Measurements from ENCODE around the gene PDE4D. TPM values are rescaled to one million over a fixed set of nuclear protein-coding genes. Genes with fewer than 3 reads are reported as not detected.

The PDE4D gene
- total RNA-seq, 1 donor from 2014 or later, result 11.8 TPM

- Mint-ChIP-seq H3K9me3 (no peaks in the 10 kb centered on the region), H3K36me3 (ENCODE audit: low read depth) (no peaks in the 10 kb centered on the region), H3K4me3 (no peak overlapping the region), H3K4me1 (no peaks in the 10 kb centered on the region), H3K27ac (ENCODE audit: unreplicated experiment) (no peak overlapping the region), H3K27me3 (ENCODE audit: low read depth) (no peaks in the 10 kb centered on the region)
- no peak for DNase-seq (ENCODE audit: low read depth, low spot score)
- TF ChIP-seq, protein P1, sequence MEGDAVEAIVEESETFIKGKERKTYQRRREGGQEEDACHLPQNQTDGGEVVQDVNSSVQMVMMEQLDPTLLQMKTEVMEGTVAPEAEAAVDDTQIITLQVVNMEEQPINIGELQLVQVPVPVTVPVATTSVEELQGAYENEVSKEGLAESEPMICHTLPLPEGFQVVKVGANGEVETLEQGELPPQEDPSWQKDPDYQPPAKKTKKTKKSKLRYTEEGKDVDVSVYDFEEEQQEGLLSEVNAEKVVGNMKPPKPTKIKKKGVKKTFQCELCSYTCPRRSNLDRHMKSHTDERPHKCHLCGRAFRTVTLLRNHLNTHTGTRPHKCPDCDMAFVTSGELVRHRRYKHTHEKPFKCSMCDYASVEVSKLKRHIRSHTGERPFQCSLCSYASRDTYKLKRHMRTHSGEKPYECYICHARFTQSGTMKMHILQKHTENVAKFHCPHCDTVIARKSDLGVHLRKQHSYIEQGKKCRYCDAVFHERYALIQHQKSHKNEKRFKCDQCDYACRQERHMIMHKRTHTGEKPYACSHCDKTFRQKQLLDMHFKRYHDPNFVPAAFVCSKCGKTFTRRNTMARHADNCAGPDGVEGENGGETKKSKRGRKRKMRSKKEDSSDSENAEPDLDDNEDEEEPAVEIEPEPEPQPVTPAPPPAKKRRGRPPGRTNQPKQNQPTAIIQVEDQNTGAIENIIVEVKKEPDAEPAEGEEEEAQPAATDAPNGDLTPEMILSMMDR (conservative IDR thresholded peaks at IDR 0.05), result no peak
Measured at GRCh38 chr5:59098743-59099142, 794.8 kb downstream of the PDE4D start.

GRCh38 chr5:59097712-59098111 is 795.8 kb downstream of the PDE4D start:
- no peaks in the 10 kb centered on the region for H3K4me1 Mint-ChIP-seq
- TF ChIP-seq, protein P1 (conservative IDR thresholded peaks at IDR 0.05), result no peak
- peaks cover 3% of the 10 kb centered on the region for H3K9me3 Mint-ChIP-seq
- H3K4me3 Mint-ChIP-seq, result no peak overlapping the region
- no peaks in the 10 kb centered on the region for H3K27me3 Mint-ChIP-seq (ENCODE audit: low read depth)
- DNase-seq (ENCODE audit: low read depth, low spot score), result no peak
- H3K36me3 Mint-ChIP-seq (ENCODE audit: low read depth), result no peaks in the 10 kb centered on the region
- H3K27ac Mint-ChIP-seq (ENCODE audit: unreplicated experiment), result no peak overlapping the region

GRCh38 chr5:59097116-59097515 is 796.4 kb downstream of the PDE4D start:
- TF ChIP-seq, protein P1 (conservative IDR thresholded peaks at IDR 0.05), result no peak
- Mint-ChIP-seq H3K4me3 (no peak overlapping the region), H3K27me3 (ENCODE audit: low read depth) (no peaks in the 10 kb centered on the region), H3K27ac (ENCODE audit: unreplicated experiment) (no peak overlapping the region), H3K4me1 (no peaks in the 10 kb centered on the region), H3K36me3 (ENCODE audit: low read depth) (no peaks in the 10 kb centered on the region), H3K9me3 (peaks cover 3% of the 10 kb centered on the region)
- DNase-seq (ENCODE audit: low read depth, low spot score), result no peak

- H3K36me3 Mint-ChIP-seq (ENCODE audit: low read depth), result no peaks in the 10 kb centered on the region
- TF ChIP-seq, protein P1 (conservative IDR thresholded peaks at IDR 0.05), result no peak
- no peak overlapping the region for H3K27ac Mint-ChIP-seq (ENCODE audit: unreplicated experiment)
- no peaks in the 10 kb centered on the region for H3K27me3 Mint-ChIP-seq (ENCODE audit: low read depth)
- H3K9me3 Mint-ChIP-seq, result peaks cover 3% of the 10 kb centered on the region
- H3K4me3 Mint-ChIP-seq, result no peak overlapping the region
- no peak for DNase-seq (ENCODE audit: low read depth, low spot score)
- no peaks in the 10 kb centered on the region for H3K4me1 Mint-ChIP-seq
Measured at GRCh38 chr5:59095480-59095879, 798.0 kb downstream of the PDE4D start.

DNA sequence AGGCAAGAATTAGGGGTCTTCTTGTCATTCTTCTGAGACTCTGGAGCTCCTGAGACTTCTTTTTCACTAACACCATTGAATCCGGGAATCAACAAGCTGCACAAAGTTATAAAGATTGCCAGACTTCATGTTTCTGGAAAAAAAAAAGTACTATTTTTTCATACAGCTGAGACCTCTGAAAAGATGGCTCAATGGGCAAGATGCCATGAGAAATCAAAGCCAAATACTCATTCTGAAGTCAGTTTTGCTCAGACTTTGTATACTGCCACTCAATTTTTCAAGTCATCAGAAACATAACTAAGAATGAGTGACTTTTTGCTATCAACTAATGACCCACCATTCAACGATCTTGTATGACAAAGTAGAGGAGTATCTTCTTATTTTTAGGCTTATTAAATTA is 798.7 kb downstream of the PDE4D start:
- no peak for DNase-seq (ENCODE audit: low read depth, low spot score)
- Mint-ChIP-seq H3K27me3 (ENCODE audit: low read depth) (no peaks in the 10 kb centered on the region), H3K27ac (ENCODE audit: unreplicated experiment) (no peak overlapping the region), H3K9me3 (peaks cover 3% of the 10 kb centered on the region), H3K4me1 (no peaks in the 10 kb centered on the region), H3K4me3 (no peak overlapping the region), H3K36me3 (ENCODE audit: low read depth) (no peaks in the 10 kb centered on the region)
- TF ChIP-seq, protein P1 (conservative IDR thresholded peaks at IDR 0.05), result no peak

DNA sequence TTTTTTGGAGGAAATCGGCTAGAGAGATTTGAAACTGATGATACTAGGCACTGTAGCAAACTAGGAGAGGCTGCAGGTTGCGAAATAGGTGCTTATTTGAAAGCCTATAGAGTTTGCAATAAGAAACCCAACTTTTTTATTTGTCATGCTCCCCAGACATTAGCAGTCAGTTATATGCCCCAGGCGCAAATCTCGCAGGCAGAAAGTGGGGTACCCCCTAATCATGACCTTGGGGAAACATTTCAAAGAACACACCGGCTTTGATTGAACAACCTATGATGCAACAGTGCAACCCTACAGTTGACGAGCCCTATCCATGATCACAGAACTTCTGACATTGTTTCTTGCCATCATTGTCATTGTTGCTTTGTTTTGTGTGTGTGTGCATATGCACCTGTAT is 800.2 kb downstream of the PDE4D start:
- peaks cover 3% of the 10 kb centered on the region for H3K9me3 Mint-ChIP-seq
- no peaks in the 10 kb centered on the region for H3K4me1 Mint-ChIP-seq
- no peaks in the 10 kb centered on the region for H3K27me3 Mint-ChIP-seq (ENCODE audit: low read depth)

More for the DNA sequence above, 800.2 kb downstream of the PDE4D start:
- H3K27ac Mint-ChIP-seq (ENCODE audit: unreplicated experiment), result no peak overlapping the region
- no peak for DNase-seq (ENCODE audit: low read depth, low spot score)
- no peak overlapping the region for H3K4me3 Mint-ChIP-seq
- no peaks in the 10 kb centered on the region for H3K36me3 Mint-ChIP-seq (ENCODE audit: low read depth)
- TF ChIP-seq, protein P1 (conservative IDR thresholded peaks at IDR 0.05), result no peak
